Stimulated activated CD4-positive, alpha-beta T cell treated with anti-CD3 and anti-CD28 coated beads, Interleukin-12 subunit alpha, Interleukin-12 subunit beta, amount 100 ng/mL, for 4 hours (primary cell): Measurements from ENCODE around the gene BCL2A1.
A peak's percentile ranks its signal among the peaks of the same experiment; 100 is the strongest.
"Not testable (repeated sequence)": the region's sequence is repeated elsewhere in the genome, so short reads cannot be mapped to it uniquely, and the experiment has no call there.

ENCODE experiments used
- DNase-seq: peaks from one replicate; pipeline ENCODE4 v3.0.0-alpha.2; 2020

The BCL2A1 gene

GRCh38 chr15:79956354-79956939, 14.5 kb downstream of the BCL2A1 start:
- DNase-seq, result no peak

GRCh38 chr15:79954661-79955060, 16.3 kb downstream of the BCL2A1 start:
- DNase-seq, result no peak

GRCh38 chr15:79953951-79954444, 17.0 kb downstream of the BCL2A1 start:
- DNase-seq, result no peak

- DNase-seq, result no peak
These were observed 18.7 kb downstream of the BCL2A1 start for GRCh38 chr15:79952329-79952728.

GRCh38 chr15:79950247-79950646, 20.7 kb downstream of the BCL2A1 start:
- no peak for DNase-seq

- no peak for DNase-seq
These were observed 22.2 kb downstream of the BCL2A1 start for GRCh38 chr15:79948761-79949160.

GRCh38 chr15:79948095-79948695, 22.8 kb downstream of the BCL2A1 start:
- no peak for DNase-seq

GRCh38 chr15:79947009-79947408, 24.0 kb downstream of the BCL2A1 start:
- no peak for DNase-seq

GRCh38 chr15:79944622-79945021, 26.4 kb downstream of the BCL2A1 start:
- no peak for DNase-seq

GRCh38 chr15:79943820-79944219, 27.2 kb downstream of the BCL2A1 start:
- no peak for DNase-seq

- no peak for DNase-seq
These were observed 28.1 kb downstream of the BCL2A1 start for GRCh38 chr15:79942741-79943481.

GRCh38 chr15:79939399-79939798, 31.6 kb downstream of the BCL2A1 start:
- no peak for DNase-seq

- DNase-seq, result no peak
These were observed 32.9 kb downstream of the BCL2A1 start for GRCh38 chr15:79938143-79938542.

- not testable (repeated sequence) for DNase-seq
These were observed 35.3 kb downstream of the BCL2A1 start for GRCh38 chr15:79935556-79936201.

GRCh38 chr15:79933231-79933630, 37.8 kb downstream of the BCL2A1 start:
- DNase-seq, result no peak

- no peak for DNase-seq
These were observed 38.5 kb downstream of the BCL2A1 start for GRCh38 chr15:79932447-79932846.

GRCh38 chr15:79930516-79930915, 40.5 kb downstream of the BCL2A1 start:
- no peak for DNase-seq

GRCh38 chr15:79929412-79929811, 41.6 kb downstream of the BCL2A1 start:
- no peak for DNase-seq

- DNase-seq, result not testable (repeated sequence)
These were observed 44.9 kb downstream of the BCL2A1 start for GRCh38 chr15:79926116-79926515.

GRCh38 chr15:79924379-79924778, 46.6 kb downstream of the BCL2A1 start:
- DNase-seq, result no peak

- DNase-seq, result peak; percentile 97
These were observed 47.4 kb downstream of the BCL2A1 start for GRCh38 chr15:79923515-79924169.

GRCh38 chr15:79923079-79923514, 47.9 kb downstream of the BCL2A1 start:
- DNase-seq, result peak; percentile 63

- DNase-seq, result no peak
These were observed 48.4 kb downstream of the BCL2A1 start for GRCh38 chr15:79922512-79923078.
